Keratinocyte (primary cell): ENCODE results near the gene SORT1.

Source experiments
- EZH2 ChIP-seq: IDR thresholded peaks from one replicate; pipeline ENCODE4 v1.6.1; 2012; ENCODE audit warnings: inconsistent platforms, mild to moderate bottlenecking, low read length, moderate library complexity
- TF ChIP-seq, protein P1 (sequence below), 3 experiments: IDR thresholded peaks in 1 of 3; conservative IDR thresholded peaks in 1 of 3; optimal IDR thresholded peaks in 1 of 3; 2 replicates in 2 of 3; 3 replicates in 1 of 3; pipeline versions ENCODE3 to v1.5.1; 2011; ENCODE audit warnings: low read length in 3 of 3, mild to moderate bottlenecking in 3 of 3, moderate library complexity in 2 of 3, control low read depth in 1 of 3, inconsistent platforms in 1 of 3; ENCODE audit not compliant: insufficient read depth in 2 of 3; ENCODE audit errors: extremely low read depth in 1 of 3

- TF ChIP-seq, protein P1, sequence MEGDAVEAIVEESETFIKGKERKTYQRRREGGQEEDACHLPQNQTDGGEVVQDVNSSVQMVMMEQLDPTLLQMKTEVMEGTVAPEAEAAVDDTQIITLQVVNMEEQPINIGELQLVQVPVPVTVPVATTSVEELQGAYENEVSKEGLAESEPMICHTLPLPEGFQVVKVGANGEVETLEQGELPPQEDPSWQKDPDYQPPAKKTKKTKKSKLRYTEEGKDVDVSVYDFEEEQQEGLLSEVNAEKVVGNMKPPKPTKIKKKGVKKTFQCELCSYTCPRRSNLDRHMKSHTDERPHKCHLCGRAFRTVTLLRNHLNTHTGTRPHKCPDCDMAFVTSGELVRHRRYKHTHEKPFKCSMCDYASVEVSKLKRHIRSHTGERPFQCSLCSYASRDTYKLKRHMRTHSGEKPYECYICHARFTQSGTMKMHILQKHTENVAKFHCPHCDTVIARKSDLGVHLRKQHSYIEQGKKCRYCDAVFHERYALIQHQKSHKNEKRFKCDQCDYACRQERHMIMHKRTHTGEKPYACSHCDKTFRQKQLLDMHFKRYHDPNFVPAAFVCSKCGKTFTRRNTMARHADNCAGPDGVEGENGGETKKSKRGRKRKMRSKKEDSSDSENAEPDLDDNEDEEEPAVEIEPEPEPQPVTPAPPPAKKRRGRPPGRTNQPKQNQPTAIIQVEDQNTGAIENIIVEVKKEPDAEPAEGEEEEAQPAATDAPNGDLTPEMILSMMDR (optimal IDR thresholded peaks at IDR 0.05 in 1 of 3, IDR thresholded peaks at IDR 0.05 in 1 of 3, conservative IDR thresholded peaks at IDR 0.05 in 1 of 3; ENCODE audit: extremely low read depth in 1 of 3, insufficient read depth in 2 of 3, low read length in 3 of 3): no peak
- no peak for TF ChIP-seq EZH2
Observed at GRCh38 chr1:109347511-109347910, 50.2 kb downstream of the SORT1 start.
